NT2/D1 (cell line): ENCODE measurements around the gene TTLL7.

Source experiments
- DNase-seq: peaks from one replicate; pipeline ENCODE4 v3.0.0-alpha.2; 2011; ENCODE audit warnings: low read depth, low spot score
- H3K27me3 ChIP-seq: 2 replicates; pipeline ENCODE4 v1.6.0; 2011; ENCODE audit warnings: mild to moderate bottlenecking; ENCODE audit not compliant: insufficient read length, insufficient read depth
- H3K36me3 ChIP-seq: 2 replicates; pipeline ENCODE4 v1.6.1; 2011; ENCODE audit warnings: mild to moderate bottlenecking, low read length, mixed read lengths; ENCODE audit not compliant: insufficient read depth, insufficient read length
- H3K4me1 ChIP-seq: 2 replicates; pipeline ENCODE4 v1.5.1; 2011; ENCODE audit not compliant: insufficient read depth, insufficient read length
- H3K4me3 ChIP-seq: 2 replicates; pipeline ENCODE4 v1.5.1; 2011; ENCODE audit warnings: low read depth; ENCODE audit not compliant: insufficient read length
- H3K9ac ChIP-seq: 2 replicates; pipeline ENCODE4 v1.6.0; 2011; ENCODE audit warnings: low read depth; ENCODE audit not compliant: insufficient read length
- H3K9me3 ChIP-seq: 2 replicates; pipeline ENCODE4 v1.5.1; 2011; ENCODE audit warnings: mild to moderate bottlenecking, low read length; ENCODE audit not compliant: insufficient read depth
- SUZ12 ChIP-seq: IDR thresholded peaks from 2 replicates; pipeline ENCODE4 v1.6.1; 2011; ENCODE audit not compliant: insufficient read length, insufficient read depth; ENCODE audit errors: extremely low read depth
- YY1 ChIP-seq: IDR thresholded peaks from 2 replicates; pipeline ENCODE4 v1.6.1; 2011; ENCODE audit not compliant: insufficient read length, insufficient read depth
- ZNF274 ChIP-seq: IDR thresholded peaks from 2 replicates; pipeline ENCODE4 v1.6.1; 2011; ENCODE audit warnings: mild to moderate bottlenecking, low read depth, low read length

The TTLL7 gene

GRCh38 chr1:84020151-84020550 lies 21.2 kb upstream of the TTLL7 start:
- no peak for DNase-seq
- Histone ChIP-seq H3K9ac (no peak overlapping the region), H3K4me1 (no peaks in the 10 kb centered on the region), H3K4me3 (no peak overlapping the region), H3K9me3 (peaks cover 13% of the 10 kb centered on the region), H3K27me3 (no peaks in the 10 kb centered on the region), H3K36me3 (no peaks in the 10 kb centered on the region)
- no peak for TF ChIP-seq ZNF274
- no peak for TF ChIP-seq YY1
- no peak for TF ChIP-seq SUZ12

DNA sequence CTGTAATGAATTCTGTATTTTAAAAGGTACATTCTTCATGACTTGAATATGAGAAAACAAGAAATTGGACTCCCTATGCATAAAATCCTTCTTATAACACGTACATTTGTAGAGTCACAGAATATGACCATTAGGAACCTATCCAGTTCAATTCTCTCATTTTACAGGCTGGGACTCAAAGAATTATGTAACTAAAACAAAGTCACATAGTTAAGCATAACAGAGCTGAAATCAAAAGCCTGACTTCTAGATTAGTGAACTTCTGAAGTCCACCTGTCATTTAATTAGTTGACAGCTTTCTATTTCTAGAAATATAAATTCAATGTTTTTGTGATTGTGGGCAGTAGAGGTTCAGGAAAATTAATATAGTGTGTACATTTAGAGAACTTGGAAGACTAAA lies 20.3 kb upstream of the TTLL7 start:
- Histone ChIP-seq H3K36me3 (no peaks in the 10 kb centered on the region), H3K4me3 (no peak overlapping the region), H3K9ac (no peak overlapping the region), H3K4me1 (no peaks in the 10 kb centered on the region), H3K9me3 (peaks cover 13% of the 10 kb centered on the region), H3K27me3 (no peaks in the 10 kb centered on the region)
- TF ChIP-seq YY1 (no peak), SUZ12 (no peak), ZNF274 (no peak)
- no peak for DNase-seq

DNA sequence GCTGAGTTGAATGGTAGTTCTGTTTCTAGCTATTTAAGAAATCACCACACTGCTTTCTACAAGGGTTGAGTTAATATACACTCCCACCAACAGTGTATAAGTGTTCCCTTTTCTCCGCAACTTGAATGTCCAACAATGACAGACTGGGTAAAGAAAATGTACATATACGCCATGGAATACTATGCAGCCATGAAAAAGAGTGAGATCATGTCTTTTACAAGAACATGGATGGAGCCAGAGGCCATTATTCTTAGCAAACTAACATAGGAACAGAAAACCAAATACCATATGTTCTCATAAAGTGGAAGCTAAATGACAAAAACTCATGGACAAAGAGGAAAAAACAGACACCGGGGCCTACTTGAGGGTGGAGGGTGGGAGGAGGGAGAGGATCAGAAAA lies 14.8 kb upstream of the TTLL7 start:
- Histone ChIP-seq H3K9me3 (peaks cover 4% of the 10 kb centered on the region; the same call in 1 of the 2 replicates), H3K27me3 (no peaks in the 10 kb centered on the region), H3K36me3 (no peaks in the 10 kb centered on the region), H3K4me3 (no peak overlapping the region), H3K4me1 (no peaks in the 10 kb centered on the region), H3K9ac (no peak overlapping the region)
- TF ChIP-seq YY1, result no peak
- no peak for TF ChIP-seq SUZ12
- TF ChIP-seq ZNF274, result no peak
- DNase-seq, result no peak

- H3K36me3 ChIP-seq, result no peaks in the 10 kb centered on the region
- H3K9ac ChIP-seq, result no peak overlapping the region
- TF ChIP-seq SUZ12 (no peak), YY1 (no peak), ZNF274 (no peak)
- DNase-seq, result no peak
- no peak overlapping the region for H3K4me3 ChIP-seq
- peaks cover 4% of the 10 kb centered on the region; the same call in 1 of the 2 replicates for H3K9me3 ChIP-seq
- H3K27me3 ChIP-seq, result no peaks in the 10 kb centered on the region
- no peaks in the 10 kb centered on the region for H3K4me1 ChIP-seq
Observed at GRCh38 chr1:84012018-84012417, 13.1 kb upstream of the TTLL7 start.

DNA sequence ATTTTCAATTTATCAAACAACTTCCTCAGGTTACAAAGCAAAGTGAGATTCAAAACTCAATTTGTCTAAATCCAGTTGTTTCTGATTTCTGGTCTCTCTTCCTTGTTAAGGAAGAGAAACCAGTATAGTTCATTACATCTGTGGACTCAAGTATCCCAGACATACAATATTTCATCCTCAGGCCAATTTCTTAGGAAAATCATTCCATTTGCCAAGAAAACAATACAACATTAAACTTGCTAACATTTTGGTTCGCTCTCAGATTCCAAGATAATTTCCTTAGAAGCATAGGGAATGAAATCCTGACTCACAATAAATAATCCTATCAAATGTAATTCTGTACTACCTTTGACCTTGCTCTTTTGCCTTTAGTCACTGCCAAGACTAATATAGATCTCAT lies 11.2 kb upstream of the TTLL7 start:
- no peak for TF ChIP-seq YY1
- TF ChIP-seq SUZ12, result no peak
- DNase-seq, result no peak
- Histone ChIP-seq H3K36me3 (no peaks in the 10 kb centered on the region), H3K27me3 (no peaks in the 10 kb centered on the region), H3K9me3 (peaks cover 4% of the 10 kb centered on the region; the same call in 1 of the 2 replicates), H3K9ac (no peak overlapping the region), H3K4me1 (no peaks in the 10 kb centered on the region), H3K4me3 (no peak overlapping the region)

DNA sequence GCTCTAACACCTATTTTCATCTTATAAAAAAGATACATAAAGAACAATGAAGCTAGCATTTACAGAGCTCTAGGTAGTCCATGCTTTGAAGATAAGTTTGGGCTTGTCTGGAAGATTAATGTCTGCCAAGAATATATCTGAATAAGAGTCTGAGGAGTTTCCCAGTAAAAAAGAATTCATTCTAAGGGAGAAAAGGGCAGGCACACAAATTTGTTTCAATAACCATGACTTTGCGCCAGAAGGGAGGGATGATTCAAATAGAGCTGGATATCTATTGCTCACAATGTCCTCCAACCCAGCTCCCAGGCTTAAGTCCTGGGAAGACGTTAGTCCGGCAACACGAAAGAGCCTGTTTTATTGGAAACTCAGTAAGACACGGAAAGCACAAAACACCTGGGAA lies 9.7 kb upstream of the TTLL7 start:
- no peak overlapping the region for H3K9ac ChIP-seq
- H3K27me3 ChIP-seq, result no peaks in the 10 kb centered on the region
- H3K4me1 ChIP-seq, result no peaks in the 10 kb centered on the region
- DNase-seq, result no peak
- peaks cover 2% of the 10 kb centered on the region; the same call in 1 of the 2 replicates for H3K9me3 ChIP-seq
- TF ChIP-seq SUZ12 (no peak), ZNF274 (no peak)
- H3K4me3 ChIP-seq, result no peak overlapping the region
- no peaks in the 10 kb centered on the region for H3K36me3 ChIP-seq

DNA sequence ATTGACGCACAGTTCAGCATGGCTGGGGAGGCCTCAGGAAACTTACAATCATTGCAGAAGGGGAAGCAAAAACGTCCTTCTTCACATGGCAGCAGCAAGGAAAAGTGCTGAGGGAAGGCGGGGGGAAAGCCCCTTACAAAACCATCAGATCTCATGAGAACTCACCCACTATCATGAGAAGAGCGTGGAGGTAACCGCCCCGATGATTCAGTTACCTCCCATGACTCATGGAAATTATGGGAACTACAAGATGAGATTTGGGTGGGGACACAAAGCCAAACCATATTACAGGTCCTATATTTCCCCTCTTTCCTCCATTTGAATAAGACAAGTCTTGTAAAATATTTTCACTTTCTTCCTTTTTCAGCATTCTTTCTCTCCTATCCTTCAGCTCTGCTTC lies 7.7 kb upstream of the TTLL7 start:
- Histone ChIP-seq H3K27me3 (peaks cover 7% of the 10 kb centered on the region), H3K9ac (no peak overlapping the region), H3K36me3 (no peaks in the 10 kb centered on the region), H3K9me3 (no peaks in the 10 kb centered on the region), H3K4me3 (no peak overlapping the region), H3K4me1 (no peaks in the 10 kb centered on the region)
- no peak for DNase-seq
- no peak for TF ChIP-seq SUZ12
- no peak for TF ChIP-seq YY1
- TF ChIP-seq ZNF274, result no peak

- H3K9me3 ChIP-seq, result no peaks in the 10 kb centered on the region
- no peak overlapping the region for H3K4me3 ChIP-seq
- H3K9ac ChIP-seq, result no peak overlapping the region
- peaks cover 44% of the 10 kb centered on the region for H3K27me3 ChIP-seq
- no peaks in the 10 kb centered on the region for H3K36me3 ChIP-seq
- no peaks in the 10 kb centered on the region for H3K4me1 ChIP-seq
- DNase-seq, result no peak
- TF ChIP-seq YY1 (no peak), SUZ12 (no peak), ZNF274 (no peak)
Observed at GRCh38 chr1:84001501-84001900, 2.6 kb upstream of the TTLL7 start.
